ENCODE data around the gene ZSCAN16.

The ZSCAN16 gene

GRCh38 chr6:28159029-28159607, 34.7 kb downstream of the ZSCAN16 start:
- TF ChIP-seq CTCF (IDR thresholded peaks at IDR 0.05; ENCODE audit: low read depth, low read length), result no peak
- no peak for DNase-seq (ENCODE audit: extremely low read depth, low read depth)

GRCh38 chr6:28160233-28160632, 35.8 kb downstream of the ZSCAN16 start:
- no peak for TF ChIP-seq CTCF (IDR thresholded peaks at IDR 0.05; ENCODE audit: low read depth, low read length)
- no peak for DNase-seq (ENCODE audit: extremely low read depth, low read depth)

GRCh38 chr6:28161410-28162079, 37.1 kb downstream of the ZSCAN16 start:
- no peak for DNase-seq (ENCODE audit: extremely low read depth, low read depth)
- TF ChIP-seq CTCF (IDR thresholded peaks at IDR 0.05; ENCODE audit: low read depth, low read length), result no peak

GRCh38 chr6:28165563-28165962, 41.2 kb downstream of the ZSCAN16 start:
- DNase-seq (ENCODE audit: extremely low read depth, low read depth), result no peak

GRCh38 chr6:28167068-28167467, 42.7 kb downstream of the ZSCAN16 start:
- no peak for TF ChIP-seq CTCF (IDR thresholded peaks at IDR 0.05; ENCODE audit: low read depth, low read length)
- DNase-seq (ENCODE audit: extremely low read depth, low read depth), result peak; percentile 34

More at GRCh38 chr6:28165563-28165962, 41.2 kb downstream of the ZSCAN16 start:
- TF ChIP-seq CTCF (IDR thresholded peaks at IDR 0.05; ENCODE audit: low read depth, low read length), result no peak

GRCh38 chr6:28167926-28168325, 43.5 kb downstream of the ZSCAN16 start:
- TF ChIP-seq CTCF (IDR thresholded peaks at IDR 0.05; ENCODE audit: low read depth, low read length), result no peak
- no peak for DNase-seq (ENCODE audit: extremely low read depth, low read depth)

- no peak for TF ChIP-seq CTCF (IDR thresholded peaks at IDR 0.05; ENCODE audit: low read depth, low read length)
- no peak for DNase-seq (ENCODE audit: extremely low read depth, low read depth)
Measured at GRCh38 chr6:28171271-28171670, 46.9 kb downstream of the ZSCAN16 start.
